GM23338 (cell line): Measurements from ENCODE around the gene FAM117B.

Experiments used
- CREB1 ChIP-seq: fragments of 250-450 bp; sonication (Bioruptor Pico); IDR thresholded peaks from 2 replicates; pipeline ENCODE4 v1.5.0; 2020; ENCODE audit warnings: low read depth, mild to moderate bottlenecking, moderate library complexity
- CTCF ChIP-seq, 2 experiments: fragments of 200-600 bp in 1 of 2; sonication (generic) in 1 of 2; conservative IDR thresholded peaks; 2 replicates each; pipeline versions ENCODE4 v1.5.1 to v1.6.1; 2016 to 2017; ENCODE audit warnings: antibody characterized with exemption in 2 of 2, low read depth in 2 of 2, mild to moderate bottlenecking in 2 of 2, moderate library complexity in 1 of 2
- EZH2 ChIP-seq: fragments of 200-600 bp; sonication (generic); IDR thresholded peaks from one replicate; pipeline ENCODE4 v1.8.0; 2017; ENCODE audit warnings: antibody characterized with exemption, mild to moderate bottlenecking, low read depth; ENCODE audit not compliant: unreplicated experiment
- TF ChIP-seq, protein P1 (sequence below): IDR thresholded peaks from 2 replicates; pipeline ENCODE4 v1.6.1; 2016; ENCODE audit warnings: antibody characterized with exemption
- TF ChIP-seq, protein P2 (sequence below): IDR thresholded peaks from one replicate; pipeline ENCODE4 v1.6.1; 2018; ENCODE audit warnings: antibody characterized with exemption; ENCODE audit not compliant: unreplicated experiment

- TF ChIP-seq, protein P1, sequence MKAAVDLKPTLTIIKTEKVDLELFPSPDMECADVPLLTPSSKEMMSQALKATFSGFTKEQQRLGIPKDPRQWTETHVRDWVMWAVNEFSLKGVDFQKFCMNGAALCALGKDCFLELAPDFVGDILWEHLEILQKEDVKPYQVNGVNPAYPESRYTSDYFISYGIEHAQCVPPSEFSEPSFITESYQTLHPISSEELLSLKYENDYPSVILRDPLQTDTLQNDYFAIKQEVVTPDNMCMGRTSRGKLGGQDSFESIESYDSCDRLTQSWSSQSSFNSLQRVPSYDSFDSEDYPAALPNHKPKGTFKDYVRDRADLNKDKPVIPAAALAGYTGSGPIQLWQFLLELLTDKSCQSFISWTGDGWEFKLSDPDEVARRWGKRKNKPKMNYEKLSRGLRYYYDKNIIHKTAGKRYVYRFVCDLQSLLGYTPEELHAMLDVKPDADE, result no peak
- TF ChIP-seq CTCF (conservative IDR thresholded peaks at IDR 0.05; ENCODE audit: low read depth in 2 of 2), result no peak
- TF ChIP-seq EZH2, result no peak
- TF ChIP-seq CREB1 (CRISPR knock-in tag), result no peak
- TF ChIP-seq, protein P2, sequence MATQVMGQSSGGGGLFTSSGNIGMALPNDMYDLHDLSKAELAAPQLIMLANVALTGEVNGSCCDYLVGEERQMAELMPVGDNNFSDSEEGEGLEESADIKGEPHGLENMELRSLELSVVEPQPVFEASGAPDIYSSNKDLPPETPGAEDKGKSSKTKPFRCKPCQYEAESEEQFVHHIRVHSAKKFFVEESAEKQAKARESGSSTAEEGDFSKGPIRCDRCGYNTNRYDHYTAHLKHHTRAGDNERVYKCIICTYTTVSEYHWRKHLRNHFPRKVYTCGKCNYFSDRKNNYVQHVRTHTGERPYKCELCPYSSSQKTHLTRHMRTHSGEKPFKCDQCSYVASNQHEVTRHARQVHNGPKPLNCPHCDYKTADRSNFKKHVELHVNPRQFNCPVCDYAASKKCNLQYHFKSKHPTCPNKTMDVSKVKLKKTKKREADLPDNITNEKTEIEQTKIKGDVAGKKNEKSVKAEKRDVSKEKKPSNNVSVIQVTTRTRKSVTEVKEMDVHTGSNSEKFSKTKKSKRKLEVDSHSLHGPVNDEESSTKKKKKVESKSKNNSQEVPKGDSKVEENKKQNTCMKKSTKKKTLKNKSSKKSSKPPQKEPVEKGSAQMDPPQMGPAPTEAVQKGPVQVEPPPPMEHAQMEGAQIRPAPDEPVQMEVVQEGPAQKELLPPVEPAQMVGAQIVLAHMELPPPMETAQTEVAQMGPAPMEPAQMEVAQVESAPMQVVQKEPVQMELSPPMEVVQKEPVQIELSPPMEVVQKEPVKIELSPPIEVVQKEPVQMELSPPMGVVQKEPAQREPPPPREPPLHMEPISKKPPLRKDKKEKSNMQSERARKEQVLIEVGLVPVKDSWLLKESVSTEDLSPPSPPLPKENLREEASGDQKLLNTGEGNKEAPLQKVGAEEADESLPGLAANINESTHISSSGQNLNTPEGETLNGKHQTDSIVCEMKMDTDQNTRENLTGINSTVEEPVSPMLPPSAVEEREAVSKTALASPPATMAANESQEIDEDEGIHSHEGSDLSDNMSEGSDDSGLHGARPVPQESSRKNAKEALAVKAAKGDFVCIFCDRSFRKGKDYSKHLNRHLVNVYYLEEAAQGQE, result no peak
Measured at GRCh38 chr2:202638721-202639120, 4.0 kb downstream of the FAM117B start.
